Left forelimb (tissue), 1 donor: ENCODE measurements around the gene PTAFR.

Experiments used
- DNase-seq: peaks from one replicate; pipeline ENCODE4 v3.0.0-alpha.2; 2018; ENCODE audit warnings: low spot score

Gene PTAFR

DNA sequence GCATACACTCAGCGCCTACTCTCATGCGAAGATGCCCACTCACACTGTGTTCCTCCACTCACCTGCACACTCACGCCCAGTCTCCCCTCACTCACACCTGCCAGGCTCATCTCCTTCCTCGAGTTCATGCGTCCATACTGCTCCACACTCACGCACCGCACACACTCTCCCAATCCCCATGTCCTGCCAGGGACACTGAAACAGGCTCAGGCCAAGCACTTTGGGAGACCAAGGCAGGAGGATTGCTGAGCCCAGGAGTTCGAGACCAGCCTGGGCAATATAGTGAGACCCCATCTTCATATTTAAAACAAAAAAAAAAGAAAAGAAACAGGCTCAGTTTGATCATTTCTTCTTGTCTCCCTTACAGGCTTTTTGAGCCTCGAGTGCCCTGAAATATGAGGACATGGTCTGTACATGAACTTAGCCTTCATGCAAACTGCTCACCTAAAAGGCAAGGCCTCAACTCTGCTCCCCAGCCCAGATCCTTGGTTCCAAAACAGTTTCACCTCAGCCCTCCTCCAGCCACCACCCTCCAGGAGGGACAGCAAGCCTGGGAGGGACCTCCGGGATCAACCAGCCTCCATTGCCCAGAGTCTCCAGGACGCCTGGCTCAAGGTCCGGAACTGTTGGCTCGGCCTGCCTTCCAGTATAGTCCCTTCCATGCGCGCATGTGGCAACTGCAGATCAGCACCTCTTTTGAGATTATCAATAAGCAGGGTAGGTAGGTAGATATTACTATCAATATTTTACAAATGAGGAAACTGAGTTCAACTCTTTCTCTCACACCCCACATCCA lies 2.4 kb upstream of the PTAFR start:
- DNase-seq, result no peak

DNA sequence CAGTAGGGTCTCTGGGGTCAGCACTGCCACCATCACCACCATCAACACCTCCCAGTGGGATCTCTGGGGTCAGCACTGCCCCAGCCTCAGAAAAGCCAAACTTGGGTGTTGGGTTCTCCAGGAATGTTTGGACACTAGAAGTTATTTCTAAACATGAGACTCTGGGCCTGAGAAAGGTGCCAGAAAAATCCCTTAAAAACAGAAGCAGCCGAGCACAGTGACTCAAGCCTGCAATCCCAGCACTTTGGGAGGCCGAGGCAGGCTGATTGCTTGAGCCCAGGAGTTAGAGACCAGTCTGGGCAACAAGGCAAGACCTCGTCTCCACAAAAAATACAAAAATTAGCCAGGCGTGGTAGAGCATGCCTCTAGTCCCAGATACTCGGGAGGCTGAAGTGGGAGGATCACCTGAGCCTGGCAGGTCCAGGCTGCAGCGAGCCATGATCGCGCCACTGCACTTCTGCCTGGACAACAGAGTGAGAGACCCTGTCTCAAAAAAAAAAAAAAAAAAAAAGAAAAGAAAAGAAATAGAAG lies 470 bp downstream of the PTAFR start:
- DNase-seq, result no peak

GRCh38 chr1:28173980-28174297 lies 2.6 kb downstream of the PTAFR start:
- DNase-seq, result no peak

GRCh38 chr1:28173151-28173979 lies 3.1 kb downstream of the PTAFR start:
- DNase-seq, result no peak

DNA sequence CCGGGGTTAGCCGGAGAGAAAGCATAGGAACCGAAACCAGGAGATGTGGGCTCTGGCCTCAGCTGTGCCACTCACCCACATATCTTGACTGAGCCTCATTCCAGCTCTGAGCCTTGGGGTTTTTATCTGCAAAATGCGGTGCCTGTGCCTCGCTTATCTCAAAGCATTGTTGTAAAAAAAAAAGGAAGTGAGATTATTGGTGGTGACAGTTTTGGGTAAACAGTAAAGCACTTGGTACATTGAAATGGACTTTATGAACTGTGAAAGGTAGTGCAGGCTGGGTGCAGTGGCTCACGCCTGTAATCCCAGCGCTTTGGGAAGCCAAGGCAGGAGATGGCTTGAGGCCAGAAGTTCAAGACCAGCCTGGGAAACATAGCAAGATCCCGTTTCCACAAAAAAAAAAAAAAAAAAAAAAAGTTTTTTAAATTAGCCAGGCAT lies 3.8 kb downstream of the PTAFR start:
- DNase-seq, result no peak

GRCh38 chr1:28171246-28171645 lies 5.2 kb downstream of the PTAFR start:
- DNase-seq, result no peak

DNA sequence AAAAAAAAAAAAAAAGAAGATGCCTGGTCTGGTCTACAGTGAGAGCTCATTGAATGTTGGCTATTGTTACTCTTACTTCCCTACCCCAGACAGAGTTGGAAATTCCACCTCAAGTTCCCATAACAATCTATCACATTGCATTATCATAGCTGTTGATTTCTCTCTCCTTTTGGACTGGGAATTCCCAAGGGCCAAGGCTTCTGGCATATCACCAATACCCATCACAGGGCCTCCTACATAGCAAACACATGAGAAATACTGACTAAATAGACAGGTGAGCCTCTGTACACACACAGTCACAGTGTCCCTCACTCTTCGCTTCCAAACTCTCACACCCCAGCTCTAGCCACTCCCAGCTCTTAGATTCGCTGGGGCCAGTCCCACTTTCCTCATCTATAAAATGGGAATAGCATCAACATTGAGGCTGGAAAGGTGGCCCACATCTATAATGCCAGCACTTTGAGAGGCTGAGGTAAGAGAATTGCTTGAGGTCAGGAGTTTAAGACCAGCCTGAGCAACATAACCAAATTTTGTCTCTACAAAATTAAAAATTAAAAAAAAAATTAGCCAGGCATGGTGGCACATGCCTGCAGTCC lies 6.4 kb downstream of the PTAFR start:
- no peak for DNase-seq

DNA sequence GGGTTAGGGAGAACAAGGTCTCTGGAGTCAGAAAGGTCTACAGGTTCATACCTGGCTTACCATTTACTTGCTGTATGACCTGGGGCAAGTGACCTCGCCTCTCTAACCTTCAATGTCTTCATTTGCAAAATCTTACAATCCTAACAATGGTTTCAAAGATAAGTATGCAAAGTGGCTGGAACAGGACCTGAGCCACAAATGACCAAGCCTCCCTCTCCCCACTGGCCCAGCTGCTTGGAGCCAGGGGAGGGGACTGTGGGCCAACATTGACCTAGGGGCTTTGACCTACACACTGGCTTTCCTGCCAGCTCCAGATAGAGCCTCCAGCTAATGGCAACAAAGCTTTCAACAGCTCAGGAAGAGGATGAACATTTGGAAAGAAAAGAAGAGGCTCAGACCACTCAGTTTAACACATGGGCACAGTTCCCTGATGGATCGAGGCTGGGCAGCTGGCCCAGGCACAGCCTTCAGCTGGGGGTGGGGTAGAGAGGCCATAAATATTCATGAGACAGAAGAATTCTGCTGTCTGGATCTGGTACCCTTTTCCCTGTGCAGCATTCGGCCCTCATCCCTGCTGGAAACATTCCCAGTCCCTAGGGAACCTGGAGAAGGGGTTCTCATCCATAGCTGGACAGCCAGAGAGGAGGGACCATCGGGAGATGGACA lies 12.9 kb downstream of the PTAFR start:
- DNase-seq, result no peak

- no peak for DNase-seq
Observed at GRCh38 chr1:28162151-28162550, 14.3 kb downstream of the PTAFR start.

GRCh38 chr1:28161751-28162150 lies 14.7 kb downstream of the PTAFR start:
- DNase-seq, result no peak

- DNase-seq, result no peak
Observed at GRCh38 chr1:28160782-28161266, 15.7 kb downstream of the PTAFR start.

- no peak for DNase-seq
Observed at GRCh38 chr1:28159680-28160079, 16.8 kb downstream of the PTAFR start.

DNA sequence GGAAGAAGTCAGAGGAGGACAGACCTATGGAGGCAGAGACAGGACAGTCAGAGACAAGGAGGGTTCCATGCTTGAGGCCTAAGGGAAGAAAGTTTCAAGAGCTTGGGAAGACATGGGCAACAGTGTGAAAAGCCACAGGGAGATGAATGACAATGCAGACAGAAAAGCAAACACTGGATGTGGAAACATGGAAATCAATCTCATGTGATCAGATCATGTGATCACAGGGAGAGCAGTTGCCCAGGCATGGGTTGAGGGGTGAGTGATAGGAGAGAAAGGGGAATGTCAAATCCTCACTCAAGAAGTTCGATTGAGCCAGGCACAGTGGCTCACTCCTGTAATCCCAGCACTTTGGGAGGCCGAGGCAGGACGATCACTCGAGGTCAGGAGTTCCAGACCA lies 17.2 kb downstream of the PTAFR start:
- DNase-seq, result no peak

DNA sequence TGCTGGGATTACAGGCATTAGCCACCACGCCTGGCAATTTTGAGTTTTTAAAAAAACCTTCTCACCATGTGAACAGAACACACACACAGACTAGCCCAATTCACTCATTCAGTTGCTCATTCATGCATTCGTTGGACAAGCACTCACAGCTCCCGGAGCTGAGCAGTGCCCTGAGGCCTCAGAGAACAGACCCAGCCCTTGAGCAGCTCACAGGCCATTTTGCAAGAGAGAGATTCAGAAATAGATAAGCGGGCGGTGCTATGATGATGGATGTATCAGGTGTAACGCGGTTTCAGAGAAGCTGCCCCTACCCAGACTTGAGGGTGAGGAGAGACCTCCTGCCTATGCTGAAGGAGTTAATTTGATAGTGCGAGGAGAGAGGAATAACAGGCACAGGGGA lies 18.6 kb downstream of the PTAFR start:
- DNase-seq, result no peak

GRCh38 chr1:28156821-28157220 lies 19.7 kb downstream of the PTAFR start:
- DNase-seq, result no peak

DNA sequence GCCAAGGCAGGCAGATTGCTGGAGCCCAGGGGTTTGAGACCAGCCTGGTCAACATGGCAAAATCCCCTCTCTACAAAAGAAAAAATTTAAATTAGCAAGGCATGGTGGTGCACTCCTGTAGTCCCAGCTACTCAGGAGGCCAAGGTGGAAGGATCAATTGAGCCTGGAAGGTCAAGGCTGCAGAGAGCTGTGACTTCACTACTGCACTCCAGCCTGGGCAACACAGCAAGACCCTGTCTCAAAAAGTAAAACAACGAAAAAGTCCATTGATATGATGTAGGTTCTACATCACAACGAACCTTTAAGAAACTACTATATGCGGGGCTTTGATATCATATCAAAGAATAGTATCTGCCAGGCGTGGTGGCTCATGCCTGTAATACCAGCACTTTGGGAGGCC lies 20.9 kb downstream of the PTAFR start:
- DNase-seq, result no peak

DNA sequence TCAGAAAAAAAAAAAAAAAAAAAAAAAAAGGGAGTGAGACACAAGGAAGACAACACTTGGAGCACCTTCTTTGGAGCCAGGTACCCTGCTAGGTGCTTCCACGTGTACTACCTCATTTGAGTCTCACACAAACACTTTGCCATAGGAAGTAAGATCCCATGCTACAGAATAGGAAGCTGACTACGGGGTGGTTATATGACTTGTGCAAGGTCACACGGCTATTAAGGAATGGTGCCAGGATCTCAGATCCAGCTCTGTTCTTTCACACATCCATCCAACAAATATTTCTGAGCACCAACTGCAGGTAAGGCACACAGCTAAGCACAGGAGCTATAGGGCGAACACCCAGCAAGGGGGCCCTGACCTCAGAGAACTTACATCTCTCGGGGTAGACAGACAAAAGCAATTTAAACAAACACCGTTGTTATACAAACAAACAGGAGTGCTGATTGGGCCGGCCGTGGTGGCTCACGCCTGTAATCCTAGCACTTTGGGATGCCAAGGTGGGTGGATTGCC lies 22.4 kb downstream of the PTAFR start:
- DNase-seq, result no peak

DNA sequence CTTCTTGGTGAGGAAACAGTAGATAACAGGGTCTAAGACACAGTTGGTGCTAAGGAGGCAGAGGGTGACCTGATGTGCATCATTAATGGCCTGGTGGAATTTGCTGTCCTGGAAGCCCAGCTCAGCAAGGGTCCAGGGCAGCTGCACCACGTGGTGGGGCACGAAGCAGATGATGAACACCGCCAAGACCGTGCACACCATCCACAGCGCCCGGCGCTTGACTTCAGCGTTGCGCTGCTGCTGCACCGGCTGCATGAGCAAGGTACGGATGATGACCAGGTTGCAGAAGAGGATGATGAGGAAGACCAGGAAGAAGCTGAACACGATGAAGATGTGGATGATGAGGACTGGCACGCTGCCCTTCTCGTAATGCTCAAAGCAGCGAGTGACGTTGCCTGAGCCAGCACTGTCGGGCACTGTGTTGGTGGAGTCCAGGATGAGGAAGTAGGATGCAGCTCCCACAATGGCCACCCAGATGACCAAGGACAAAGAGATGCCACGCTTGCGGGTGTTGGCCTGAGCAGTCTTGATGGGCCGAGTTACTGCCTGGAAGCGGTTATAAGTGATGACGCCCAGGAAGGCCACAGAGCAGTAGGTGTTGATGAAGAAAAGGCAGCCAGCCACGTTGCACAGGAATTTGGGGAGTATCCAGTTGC lies 26.2 kb downstream of the PTAFR start:
- no peak for DNase-seq

- no peak for DNase-seq
Observed at GRCh38 chr1:28148880-28149195, 27.7 kb downstream of the PTAFR start.

- no peak for DNase-seq
Observed at GRCh38 chr1:28147264-28148094, 29.0 kb downstream of the PTAFR start.

DNA sequence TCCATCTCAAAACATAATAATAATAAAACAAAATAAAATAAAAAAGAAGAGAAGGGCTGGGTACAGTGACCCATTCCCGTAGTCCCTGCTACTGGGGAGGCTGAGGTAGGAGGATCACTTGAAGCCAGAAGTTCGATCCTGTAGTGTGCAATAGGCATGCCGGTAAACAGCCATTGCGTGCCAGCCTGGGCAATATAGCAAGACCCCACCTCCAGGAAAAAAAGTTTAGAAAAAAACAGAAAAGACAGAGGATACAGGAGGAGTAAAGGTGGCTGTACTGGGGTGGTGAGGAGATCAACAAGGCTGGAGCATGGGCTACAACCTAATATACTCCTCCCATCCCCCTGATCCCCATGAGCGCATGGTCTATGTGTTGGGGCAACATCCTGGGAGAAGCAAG lies 30.8 kb downstream of the PTAFR start:
- DNase-seq, result no peak
